Measurements from ENCODE around the gene ASPDH.

The ASPDH gene

DNA sequence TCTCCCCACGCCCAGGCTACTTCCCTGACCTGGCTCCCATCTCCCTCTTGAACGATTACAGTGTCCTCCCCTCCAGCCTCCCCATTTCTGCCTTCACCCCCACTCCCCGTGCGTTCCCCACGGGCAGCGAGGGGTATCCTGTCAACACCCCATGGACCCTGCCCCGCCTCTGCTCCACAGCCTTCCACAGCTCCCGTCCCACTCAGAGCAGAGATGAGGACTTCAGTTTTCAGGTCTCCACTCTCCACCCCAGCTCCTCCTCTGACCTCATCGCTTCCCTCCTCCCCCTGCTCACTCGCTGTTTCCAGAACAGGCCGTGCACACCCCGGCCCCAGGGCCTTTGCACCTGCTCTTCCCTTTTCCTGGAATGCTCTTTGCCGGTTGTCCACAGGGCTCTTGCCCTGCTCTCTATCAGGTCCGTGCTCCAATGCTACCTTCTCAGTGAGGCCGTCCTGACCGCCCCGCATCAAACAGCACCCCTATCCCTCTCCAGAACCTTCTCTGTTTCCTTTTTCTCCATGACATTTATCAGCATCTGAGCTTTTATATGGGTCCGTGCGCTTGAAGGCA is 39.5 kb upstream of the ASPDH start:
- peaks cover 32% of the 10 kb centered on the region for H3K27me3 ChIP-seq (ENCODE audit: control insufficient read depth, insufficient read depth, low read length)
- H3K4me3 ChIP-seq (ENCODE audit: low read length) = no peak overlapping the region
- H3K36me3 ChIP-seq (ENCODE audit: control insufficient read depth, low read depth, low read length) = no peaks in the 10 kb centered on the region
- H3K9me3 ChIP-seq (ENCODE audit: control insufficient read depth, low read depth, low read length) = no peaks in the 10 kb centered on the region
- H3K9ac ChIP-seq (ENCODE audit: low read length) = no peak overlapping the region
- H3K27ac ChIP-seq (ENCODE audit: low read length) = no peak overlapping the region
- H3K4me1 ChIP-seq (ENCODE audit: control insufficient read depth, low read depth, low read length) = peaks cover 4% of the 10 kb centered on the region

- no peaks in the 10 kb centered on the region for H3K36me3 ChIP-seq (ENCODE audit: control insufficient read depth, low read depth, low read length)
- H3K4me1 ChIP-seq (ENCODE audit: control insufficient read depth, low read depth, low read length) = peaks cover 4% of the 10 kb centered on the region
- H3K9me3 ChIP-seq (ENCODE audit: control insufficient read depth, low read depth, low read length) = no peaks in the 10 kb centered on the region
- H3K27ac ChIP-seq (ENCODE audit: low read length) = no peak overlapping the region
- H3K27me3 ChIP-seq (ENCODE audit: control insufficient read depth, insufficient read depth, low read length) = peaks cover 29% of the 10 kb centered on the region
- H3K4me3 ChIP-seq (ENCODE audit: low read length) = no peak overlapping the region
- no peak overlapping the region for H3K9ac ChIP-seq (ENCODE audit: low read length)
Measured at GRCh38 chr19:50552540-50552939, 38.8 kb upstream of the ASPDH start.

GRCh38 chr19:50551715-50552187 is 38.0 kb upstream of the ASPDH start:
- H3K36me3 ChIP-seq (ENCODE audit: control insufficient read depth, low read depth, low read length) = no peaks in the 10 kb centered on the region
- no peak overlapping the region for H3K9ac ChIP-seq (ENCODE audit: low read length)
- H3K9me3 ChIP-seq (ENCODE audit: control insufficient read depth, low read depth, low read length) = no peaks in the 10 kb centered on the region
- no peaks in the 10 kb centered on the region for H3K4me1 ChIP-seq (ENCODE audit: control insufficient read depth, low read depth, low read length)
- peaks cover 29% of the 10 kb centered on the region for H3K27me3 ChIP-seq (ENCODE audit: control insufficient read depth, insufficient read depth, low read length)
- no peak overlapping the region for H3K27ac ChIP-seq (ENCODE audit: low read length)
- peak overlapping the region; percentile 69 for H3K4me3 ChIP-seq (ENCODE audit: low read length)

- no peaks in the 10 kb centered on the region for H3K36me3 ChIP-seq (ENCODE audit: control insufficient read depth, low read depth, low read length)
- H3K27me3 ChIP-seq (ENCODE audit: control insufficient read depth, insufficient read depth, low read length) = peaks cover 29% of the 10 kb centered on the region
- H3K9ac ChIP-seq (ENCODE audit: low read length) = no peak overlapping the region
- H3K9me3 ChIP-seq (ENCODE audit: control insufficient read depth, low read depth, low read length) = no peaks in the 10 kb centered on the region
- peak overlapping the region; percentile 69 for H3K4me3 ChIP-seq (ENCODE audit: low read length)
- H3K4me1 ChIP-seq (ENCODE audit: control insufficient read depth, low read depth, low read length) = no peaks in the 10 kb centered on the region
- H3K27ac ChIP-seq (ENCODE audit: low read length) = no peak overlapping the region
Measured at GRCh38 chr19:50551034-50551714, 37.5 kb upstream of the ASPDH start.

DNA sequence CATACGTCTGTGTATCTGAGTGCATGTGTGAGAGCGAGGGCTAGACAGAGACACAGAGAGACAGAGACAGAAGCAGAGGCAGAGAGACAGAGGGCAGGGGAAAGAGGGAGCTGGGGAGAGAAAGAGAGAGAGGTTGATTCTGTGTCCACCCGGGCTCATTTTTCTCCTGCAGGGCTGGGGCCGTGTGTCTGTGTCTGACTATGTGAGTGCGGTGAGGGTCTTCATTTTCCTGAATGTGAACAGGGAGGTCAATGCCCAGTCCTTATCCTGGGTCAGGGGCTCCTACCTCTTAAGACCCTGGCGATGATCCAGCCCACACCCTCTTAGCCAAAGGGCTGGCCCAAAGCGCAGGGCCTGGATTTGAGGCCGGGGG is 36.9 kb upstream of the ASPDH start:
- Histone ChIP-seq H3K9ac (ENCODE audit: low read length) (no peak overlapping the region), H3K27me3 (ENCODE audit: control insufficient read depth, insufficient read depth, low read length) (peaks cover 29% of the 10 kb centered on the region), H3K9me3 (ENCODE audit: control insufficient read depth, low read depth, low read length) (no peaks in the 10 kb centered on the region), H3K4me1 (ENCODE audit: control insufficient read depth, low read depth, low read length) (no peaks in the 10 kb centered on the region), H3K36me3 (ENCODE audit: control insufficient read depth, low read depth, low read length) (no peaks in the 10 kb centered on the region), H3K27ac (ENCODE audit: low read length) (no peak overlapping the region), H3K4me3 (ENCODE audit: low read length) (peak overlapping the region; percentile 69)

DNA sequence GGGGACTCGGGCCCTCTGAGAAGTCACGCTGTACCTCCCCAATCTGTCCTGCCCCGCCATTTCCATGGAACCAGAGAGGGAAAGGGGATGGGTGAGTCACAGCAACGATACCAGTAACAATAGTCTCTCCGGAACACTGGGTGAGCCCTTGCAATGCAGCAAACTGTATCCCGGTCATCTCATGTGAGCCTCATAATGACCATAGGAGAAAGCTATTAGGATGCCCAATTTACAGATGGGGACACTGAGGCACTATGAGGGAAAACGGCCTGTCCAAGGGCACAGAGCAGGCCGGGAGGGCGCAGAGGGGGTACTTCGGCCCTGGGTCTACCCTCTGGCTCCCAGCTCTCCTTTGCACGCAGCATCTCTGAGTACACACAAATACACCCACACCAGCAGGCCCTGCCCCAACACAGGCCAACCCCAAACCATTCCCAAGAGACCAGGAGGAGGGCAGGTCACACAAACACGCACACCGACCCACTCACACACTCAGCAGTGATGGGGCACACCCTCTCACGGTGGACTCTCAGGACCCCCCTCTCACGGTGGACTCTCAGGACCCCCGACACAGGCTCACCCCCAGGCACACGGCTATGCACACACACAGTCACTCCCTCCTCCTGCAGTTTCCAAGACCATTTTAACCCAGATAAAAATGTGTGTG is 36.3 kb upstream of the ASPDH start:
- H3K27ac ChIP-seq (ENCODE audit: low read length) = no peak overlapping the region
- no peaks in the 10 kb centered on the region for H3K9me3 ChIP-seq (ENCODE audit: control insufficient read depth, low read depth, low read length)
- no peaks in the 10 kb centered on the region for H3K4me1 ChIP-seq (ENCODE audit: control insufficient read depth, low read depth, low read length)
- no peak overlapping the region for H3K9ac ChIP-seq (ENCODE audit: low read length)
- peaks cover 24% of the 10 kb centered on the region for H3K27me3 ChIP-seq (ENCODE audit: control insufficient read depth, insufficient read depth, low read length)
- no peak overlapping the region for H3K4me3 ChIP-seq (ENCODE audit: low read length)
- H3K36me3 ChIP-seq (ENCODE audit: control insufficient read depth, low read depth, low read length) = no peaks in the 10 kb centered on the region

- Histone ChIP-seq H3K27ac (ENCODE audit: low read length) (no peak overlapping the region), H3K9me3 (ENCODE audit: control insufficient read depth, low read depth, low read length) (no peaks in the 10 kb centered on the region), H3K9ac (ENCODE audit: low read length) (no peak overlapping the region), H3K4me3 (ENCODE audit: low read length) (no peak overlapping the region), H3K36me3 (ENCODE audit: control insufficient read depth, low read depth, low read length) (no peaks in the 10 kb centered on the region), H3K27me3 (ENCODE audit: control insufficient read depth, insufficient read depth, low read length) (peaks cover 24% of the 10 kb centered on the region), H3K4me1 (ENCODE audit: control insufficient read depth, low read depth, low read length) (no peaks in the 10 kb centered on the region)
Measured at GRCh38 chr19:50549059-50549926, 35.6 kb upstream of the ASPDH start.

DNA sequence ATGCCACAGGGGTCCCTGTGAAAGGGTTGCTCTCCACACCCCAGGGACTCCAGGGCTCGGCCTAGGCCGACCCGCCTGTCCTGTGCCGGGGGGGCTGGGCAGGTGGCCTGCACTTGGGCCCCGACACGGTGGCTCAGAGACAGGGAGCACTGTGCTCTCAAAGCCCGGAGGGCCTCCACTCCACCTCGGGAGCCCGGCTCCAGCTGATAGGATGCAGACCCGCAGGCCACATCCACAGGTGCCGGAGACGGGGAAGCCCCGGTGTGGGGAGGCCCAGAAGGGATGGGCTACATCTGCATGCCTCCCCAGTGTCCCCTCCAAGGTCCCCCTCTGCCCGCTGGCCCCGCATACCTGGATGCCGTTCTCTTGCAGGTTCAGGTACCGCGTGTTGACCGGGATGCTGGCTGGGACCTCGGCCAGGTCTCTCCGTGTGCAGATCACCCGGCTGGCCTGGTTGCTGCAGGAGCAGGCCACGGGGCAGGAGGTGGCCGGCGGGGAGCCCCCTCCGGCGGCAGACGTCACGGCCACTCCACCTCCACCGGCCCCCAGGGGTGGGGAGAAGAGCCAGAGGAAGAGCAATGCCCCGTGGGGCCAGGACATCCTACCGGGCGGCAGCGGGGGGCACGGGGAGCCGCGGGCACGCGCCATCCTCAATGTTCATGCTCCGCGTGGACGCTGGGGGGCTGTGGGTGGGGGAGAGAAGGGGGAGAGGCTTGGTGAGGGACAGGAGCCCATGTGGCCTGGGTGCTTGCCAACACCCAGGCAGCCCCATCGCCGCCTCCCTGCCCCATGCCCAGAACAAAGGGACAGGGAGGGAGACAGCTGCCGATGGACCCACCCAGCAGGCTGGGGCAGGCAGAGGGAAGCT is 34.7 kb upstream of the ASPDH start:
- Histone ChIP-seq H3K4me3 (ENCODE audit: low read length) (no peak overlapping the region), H3K27me3 (ENCODE audit: control insufficient read depth, insufficient read depth, low read length) (peaks cover 24% of the 10 kb centered on the region), H3K4me1 (ENCODE audit: control insufficient read depth, low read depth, low read length) (no peaks in the 10 kb centered on the region), H3K9me3 (ENCODE audit: control insufficient read depth, low read depth, low read length) (no peaks in the 10 kb centered on the region), H3K27ac (ENCODE audit: low read length) (no peak overlapping the region), H3K36me3 (ENCODE audit: control insufficient read depth, low read depth, low read length) (no peaks in the 10 kb centered on the region), H3K9ac (ENCODE audit: low read length) (no peak overlapping the region)

GRCh38 chr19:50547385-50548190 is 33.9 kb upstream of the ASPDH start:
- Histone ChIP-seq H3K36me3 (ENCODE audit: control insufficient read depth, low read depth, low read length) (no peaks in the 10 kb centered on the region), H3K9me3 (ENCODE audit: control insufficient read depth, low read depth, low read length) (no peaks in the 10 kb centered on the region), H3K4me3 (ENCODE audit: low read length) (no peak overlapping the region), H3K27me3 (ENCODE audit: control insufficient read depth, insufficient read depth, low read length) (peaks cover 16% of the 10 kb centered on the region), H3K27ac (ENCODE audit: low read length) (no peak overlapping the region), H3K9ac (ENCODE audit: low read length) (no peak overlapping the region), H3K4me1 (ENCODE audit: control insufficient read depth, low read depth, low read length) (no peaks in the 10 kb centered on the region)

- no peaks in the 10 kb centered on the region for H3K36me3 ChIP-seq (ENCODE audit: control insufficient read depth, low read depth, low read length)
- H3K9ac ChIP-seq (ENCODE audit: low read length) = no peak overlapping the region
- no peak overlapping the region for H3K27ac ChIP-seq (ENCODE audit: low read length)
- H3K27me3 ChIP-seq (ENCODE audit: control insufficient read depth, insufficient read depth, low read length) = peaks cover 8% of the 10 kb centered on the region
- no peak overlapping the region for H3K4me3 ChIP-seq (ENCODE audit: low read length)
- no peaks in the 10 kb centered on the region for H3K4me1 ChIP-seq (ENCODE audit: control insufficient read depth, low read depth, low read length)
- H3K9me3 ChIP-seq (ENCODE audit: control insufficient read depth, low read depth, low read length) = no peaks in the 10 kb centered on the region
Measured at GRCh38 chr19:50546527-50547221, 33.0 kb upstream of the ASPDH start.
